GM10847 (cell line): ENCODE data around the gene PYGB.

ENCODE experiments used
- POLR2A ChIP-seq: IDR thresholded peaks from 2 replicates; pipeline ENCODE4 v1.6.1; 2011; ENCODE audit not compliant: insufficient read length; ENCODE audit errors: extremely low read depth

The PYGB gene

DNA sequence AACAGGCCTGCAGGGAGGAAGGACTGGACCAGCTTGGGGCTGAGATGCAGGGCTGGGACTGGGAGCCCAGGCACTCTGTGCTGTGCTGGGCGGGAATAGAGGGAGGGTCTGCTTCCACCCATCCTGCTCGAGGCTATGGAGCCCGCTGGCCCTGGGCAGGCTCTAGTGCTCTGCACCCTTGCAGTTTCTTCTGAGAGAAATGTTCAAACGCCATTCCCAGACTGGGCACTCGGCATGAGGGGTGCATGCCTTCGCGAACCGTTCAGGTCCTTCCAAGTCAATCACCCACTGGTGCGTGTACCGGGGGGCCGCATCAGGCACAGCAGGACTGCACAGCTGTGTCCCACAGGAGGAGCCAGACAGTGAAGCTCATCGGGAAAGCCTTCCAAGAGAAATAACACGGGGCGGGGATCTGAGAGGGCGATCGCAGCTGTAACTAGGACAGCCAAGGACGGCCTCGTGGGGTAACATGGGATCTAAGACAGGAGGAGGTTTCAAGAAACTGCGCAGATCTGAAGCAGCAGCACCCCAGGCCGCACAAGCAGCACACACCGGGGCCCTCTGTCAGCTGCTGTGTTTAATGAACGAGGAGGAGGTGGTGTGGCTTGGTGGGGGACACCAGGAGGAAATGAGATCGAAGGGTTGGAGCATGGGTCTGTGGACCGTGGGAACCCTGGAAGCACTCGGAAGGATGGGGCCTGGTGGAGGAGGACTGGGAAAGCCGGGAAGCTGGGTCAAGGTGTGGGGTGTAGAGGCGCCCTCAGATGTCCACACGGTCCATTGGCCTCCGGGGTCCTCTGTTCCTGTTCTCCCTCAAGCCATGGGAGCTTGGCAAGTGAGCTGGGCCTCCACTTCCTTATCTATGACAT is 26.1 kb upstream of the PYGB start:
- TF ChIP-seq POLR2A: no peak

DNA sequence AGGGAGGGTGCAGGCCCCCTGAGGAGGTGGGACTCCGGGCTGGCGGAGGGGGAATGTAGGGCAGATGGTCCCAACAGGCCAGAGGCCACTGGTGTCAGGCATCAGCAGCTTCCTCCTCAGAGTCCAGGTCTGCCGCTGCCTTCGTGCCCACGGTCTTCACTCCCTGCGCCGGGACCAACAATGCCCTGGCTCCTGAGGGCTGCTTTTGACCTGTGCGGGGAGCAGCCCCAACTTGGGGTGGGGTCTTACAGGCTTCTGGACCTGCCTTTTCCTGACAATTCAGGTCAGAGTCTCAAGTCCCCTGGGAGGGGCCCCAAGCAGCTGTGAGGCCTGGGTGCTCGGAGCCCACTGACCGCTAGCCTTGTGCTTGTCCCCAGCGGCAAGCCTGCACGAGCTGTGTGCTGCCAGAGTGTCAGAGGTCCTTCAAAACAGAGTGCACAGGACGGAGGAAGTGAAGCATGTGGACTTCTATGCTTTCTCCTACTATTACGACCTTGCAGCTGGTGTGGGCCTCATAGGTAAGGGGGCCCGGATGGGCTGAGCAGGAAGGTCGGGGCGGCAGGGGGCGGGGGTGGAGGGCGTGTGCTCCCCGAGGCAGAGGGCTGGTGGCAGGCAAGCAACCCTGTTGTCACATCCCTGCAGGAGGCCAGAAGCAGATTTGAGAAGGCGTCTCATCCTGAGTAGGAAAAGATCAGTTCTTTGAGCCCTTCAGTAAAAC is 25.3 kb upstream of the PYGB start:
- no peak for TF ChIP-seq POLR2A

DNA sequence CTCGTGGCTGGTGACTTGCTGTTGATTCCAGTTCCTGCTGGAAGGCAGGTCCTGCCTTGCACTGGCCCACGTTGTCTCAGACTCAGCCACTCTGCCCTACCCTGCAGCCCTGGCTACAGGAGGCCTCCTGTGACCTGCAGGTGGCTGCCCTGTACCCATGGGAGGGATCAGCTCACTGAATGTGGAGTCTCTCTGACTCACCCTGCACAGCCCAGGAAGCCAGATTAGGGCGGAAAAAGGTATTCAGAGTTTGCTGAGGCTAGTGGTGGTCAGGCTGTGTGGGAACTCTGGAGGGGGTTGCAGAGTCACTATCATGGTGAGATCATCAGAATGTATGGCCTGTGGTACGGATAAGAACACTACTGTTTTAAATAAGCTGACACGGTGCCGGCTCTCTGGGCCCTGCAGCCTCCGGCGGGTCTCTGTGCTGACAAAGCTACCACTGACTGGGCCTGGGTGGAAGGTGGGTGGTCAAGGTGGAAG is 24.7 kb upstream of the PYGB start:
- no peak for TF ChIP-seq POLR2A

DNA sequence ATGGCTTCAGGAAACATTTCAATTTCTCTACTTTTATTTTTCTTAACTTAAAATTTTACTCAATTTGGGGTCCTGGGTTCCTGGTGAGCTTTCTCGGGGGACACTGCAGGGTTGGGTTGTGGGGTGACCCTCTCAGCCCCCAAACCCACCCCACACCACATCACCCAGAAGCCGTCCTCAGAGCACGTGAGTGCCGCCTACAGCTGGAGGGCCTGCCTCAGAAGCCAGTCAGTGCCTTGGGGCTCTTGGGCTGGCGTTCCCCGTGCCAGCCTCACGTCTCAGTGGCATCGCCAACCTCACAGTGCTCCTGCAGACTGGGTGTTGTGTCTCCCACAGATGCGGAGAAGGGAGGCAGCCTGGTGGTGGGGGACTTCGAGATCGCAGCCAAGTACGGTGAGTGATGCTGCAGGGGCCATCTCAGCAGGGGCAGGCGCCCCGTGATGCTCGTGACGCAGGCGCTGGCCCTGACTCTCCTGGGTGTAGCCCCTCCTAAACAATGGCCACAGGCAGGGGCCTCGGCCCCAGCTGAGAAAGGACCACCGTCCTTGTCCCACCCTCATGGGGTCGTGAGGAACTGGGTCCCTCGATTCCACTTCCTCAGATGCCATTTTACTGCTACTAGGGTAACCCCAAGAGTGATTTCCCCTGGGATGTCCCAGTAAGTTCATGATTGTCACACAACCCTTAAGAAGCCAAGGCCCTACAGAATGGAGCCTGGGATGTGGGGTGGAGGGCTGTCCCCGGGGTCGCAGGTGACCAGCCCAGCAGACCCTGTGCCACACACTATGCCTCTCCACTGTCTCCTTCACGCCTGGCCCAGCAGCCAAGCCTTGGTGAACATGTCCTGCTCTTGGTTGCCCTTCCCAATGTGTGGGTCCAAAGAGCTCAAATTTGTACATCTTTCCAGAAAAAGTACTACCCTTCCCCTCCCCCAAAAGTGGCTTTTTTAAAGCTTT is 23.8 kb upstream of the PYGB start:
- TF ChIP-seq POLR2A: no peak

DNA sequence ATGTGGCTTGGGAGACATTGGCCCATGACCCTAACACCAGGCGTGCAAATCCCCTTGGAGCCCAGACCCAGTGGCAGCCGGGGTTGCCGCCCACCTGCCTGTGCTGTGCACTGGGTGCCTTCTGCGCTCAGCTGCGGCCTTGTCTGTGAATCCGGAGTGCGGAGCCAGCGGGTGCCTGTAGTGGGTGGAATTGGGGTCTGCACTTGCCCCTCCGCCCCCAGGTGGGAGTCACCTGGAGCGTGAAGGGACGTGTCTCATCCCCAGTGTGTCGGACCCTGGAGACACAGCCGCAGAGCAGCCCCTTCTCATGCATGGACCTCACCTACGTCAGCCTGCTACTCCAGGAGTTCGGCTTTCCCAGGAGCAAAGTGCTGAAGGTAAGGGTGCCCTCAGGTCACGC is 22.9 kb upstream of the PYGB start:
- TF ChIP-seq POLR2A: no peak

DNA sequence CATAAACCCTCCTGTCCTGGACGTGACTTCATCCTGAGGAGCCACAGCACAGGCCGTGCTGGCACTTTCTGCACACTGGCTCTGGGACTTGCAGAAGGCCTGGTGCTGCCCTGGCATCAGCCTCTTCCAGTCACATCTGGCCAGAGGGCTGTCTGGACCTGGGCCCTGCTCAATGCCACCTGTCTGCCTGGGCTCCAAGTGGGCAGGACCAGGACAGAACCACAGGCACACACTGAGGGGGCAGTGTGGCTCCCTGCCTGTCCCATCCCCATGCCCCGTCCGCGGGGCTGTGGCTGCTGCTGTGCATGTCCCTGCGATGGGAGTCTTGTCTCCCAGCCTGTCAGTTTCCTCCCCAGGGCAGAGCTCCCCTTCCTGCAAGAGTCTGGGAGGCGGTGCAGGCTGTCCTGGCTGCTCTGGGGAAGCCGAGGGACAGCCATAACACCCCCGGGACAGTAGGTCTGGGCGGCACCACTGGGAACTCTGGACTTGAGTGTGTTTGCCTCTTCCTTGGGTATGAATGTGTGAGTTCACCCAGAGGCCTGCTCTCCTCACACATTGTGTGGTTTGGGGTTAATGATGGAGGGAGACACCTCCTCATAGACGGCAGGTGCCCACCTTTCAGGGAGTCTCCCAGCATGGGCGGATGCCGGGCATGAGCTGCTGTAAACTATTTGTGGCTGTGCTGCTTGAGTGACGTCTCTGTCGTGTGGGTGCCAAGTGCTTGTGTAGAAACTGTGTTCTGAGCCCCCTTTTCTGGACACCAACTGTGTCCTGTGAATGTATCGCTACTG is 22.0 kb upstream of the PYGB start:
- TF ChIP-seq POLR2A: no peak

DNA sequence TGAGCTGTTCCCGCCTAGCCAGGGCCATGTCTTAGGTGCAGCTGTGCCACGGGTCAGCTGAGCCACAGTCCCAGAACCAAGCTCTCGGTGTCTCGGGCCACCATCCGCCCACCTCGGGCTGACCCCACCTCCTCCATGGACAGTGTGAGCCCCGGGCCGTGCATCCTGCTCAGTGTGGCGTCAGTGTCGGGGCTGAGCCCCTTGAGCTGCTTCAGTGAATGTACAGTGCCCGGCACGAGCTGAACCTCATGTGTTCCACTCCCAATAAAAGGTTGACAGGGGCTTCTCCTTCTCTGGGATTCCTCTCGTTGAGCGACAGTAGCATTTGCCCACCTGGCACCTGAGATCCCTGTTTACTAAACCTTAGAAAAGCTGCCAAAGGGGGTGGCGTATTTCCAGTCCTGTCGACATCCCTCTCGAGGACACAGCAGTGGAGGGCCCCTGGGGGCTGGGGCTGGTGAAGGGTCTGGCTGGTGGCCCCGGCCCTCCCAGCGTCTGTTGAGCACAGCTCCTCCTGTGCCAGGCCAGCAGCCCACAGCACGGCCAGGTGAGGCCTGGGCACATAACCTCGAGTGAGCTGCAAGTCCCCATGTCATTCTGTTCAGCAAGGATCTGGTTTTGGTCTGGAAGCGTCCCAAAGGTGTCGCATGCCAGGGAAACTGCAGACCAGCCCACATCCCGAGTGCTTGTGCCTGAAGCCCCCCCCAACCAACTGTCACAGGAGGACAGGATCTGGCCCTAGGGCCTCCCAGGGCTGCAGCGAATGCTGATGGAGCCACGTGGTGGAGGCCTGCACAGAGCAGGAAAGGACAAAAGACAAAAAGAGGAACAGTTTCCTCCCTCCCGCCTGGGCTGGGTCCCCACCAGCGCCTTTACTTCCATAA is 21.2 kb upstream of the PYGB start:
- no peak for TF ChIP-seq POLR2A

DNA sequence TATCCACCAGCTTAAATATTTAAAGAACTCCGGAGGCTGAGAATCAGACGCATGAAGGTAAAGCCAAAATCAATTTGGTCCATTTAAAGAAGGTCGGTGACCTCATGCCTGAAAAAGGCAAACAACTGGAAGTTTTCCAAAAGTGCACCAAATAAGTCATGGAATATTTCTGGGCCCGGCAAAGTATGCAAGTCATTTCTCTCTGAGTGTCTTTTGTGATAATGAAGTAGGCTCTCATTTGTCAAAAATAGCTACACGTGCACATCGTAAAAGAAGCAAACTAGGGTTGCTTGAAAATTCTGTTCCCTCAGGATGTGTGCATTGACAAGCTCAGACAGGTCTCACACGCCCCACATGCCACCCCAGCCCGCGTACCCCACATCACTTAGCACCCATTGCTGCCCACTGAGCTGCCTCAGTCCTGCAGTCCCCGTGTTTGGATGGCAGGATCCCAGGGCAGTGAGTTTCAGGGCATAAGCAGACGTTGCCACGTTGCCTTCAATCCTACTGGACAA is 20.5 kb upstream of the PYGB start:
- no peak for TF ChIP-seq POLR2A

DNA sequence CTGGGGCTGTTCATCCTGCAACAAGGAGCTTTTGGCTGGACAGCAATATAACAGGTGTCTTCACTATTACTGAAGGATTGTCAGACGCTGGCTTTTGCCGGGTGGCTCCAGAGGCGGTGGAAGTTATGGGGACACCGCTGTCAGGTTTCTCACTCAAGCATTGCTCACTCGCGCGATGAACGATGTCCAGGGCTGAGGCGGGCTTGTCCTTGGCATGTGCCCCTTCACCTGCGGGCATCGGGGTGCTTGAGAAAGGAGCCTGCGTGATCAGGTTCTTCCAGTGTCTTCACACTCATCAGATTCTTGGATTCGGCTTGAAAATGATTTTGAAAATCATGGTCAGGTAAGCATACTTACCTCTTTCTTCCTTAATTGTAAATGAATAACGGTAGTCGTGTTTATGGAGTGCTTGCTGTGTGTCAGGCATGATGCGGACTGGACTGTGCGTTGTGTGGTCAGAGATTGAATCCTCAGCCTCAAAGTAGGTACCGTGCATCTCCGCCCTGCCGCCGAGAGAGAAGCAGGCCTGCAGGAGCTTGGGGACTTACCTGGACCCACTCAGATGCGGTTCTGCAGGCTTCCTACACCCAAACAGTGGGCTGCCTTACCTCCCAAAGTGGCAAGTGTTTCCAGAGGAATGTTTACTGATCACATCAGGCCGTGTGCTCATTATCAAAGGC is 18.3 kb upstream of the PYGB start:
- no peak for TF ChIP-seq POLR2A

DNA sequence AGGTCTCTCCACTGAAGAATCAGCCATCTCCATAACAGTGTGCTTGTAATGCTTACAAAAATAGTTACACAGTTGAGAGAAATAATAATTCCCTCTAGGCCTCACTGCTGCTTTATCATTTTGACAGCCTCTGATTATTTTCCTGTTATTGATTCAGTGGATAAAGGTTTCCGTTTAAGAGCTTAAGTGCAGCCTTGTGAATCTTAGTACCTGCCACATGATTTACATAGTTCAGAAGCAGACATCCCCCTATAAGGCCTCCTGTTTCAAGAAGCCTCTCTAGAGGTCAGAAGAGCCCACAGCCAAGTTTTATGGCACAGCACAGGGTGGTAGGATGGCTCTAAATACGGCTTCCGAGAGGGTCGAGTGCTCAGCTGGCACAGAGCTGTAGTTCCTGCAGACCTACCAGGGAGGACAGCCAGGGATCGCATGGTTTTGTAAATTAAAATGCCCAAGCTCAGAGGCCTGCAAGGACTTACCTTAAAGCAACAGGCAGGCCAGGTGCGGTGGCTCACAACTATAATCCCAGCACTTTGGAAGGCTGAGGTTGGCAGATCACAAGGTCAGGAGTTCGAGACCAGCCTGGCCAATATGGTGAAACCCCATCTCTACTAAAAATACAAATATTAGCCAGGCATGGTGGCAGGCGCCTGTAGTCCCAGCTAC is 17.6 kb upstream of the PYGB start:
- no peak for TF ChIP-seq POLR2A

DNA sequence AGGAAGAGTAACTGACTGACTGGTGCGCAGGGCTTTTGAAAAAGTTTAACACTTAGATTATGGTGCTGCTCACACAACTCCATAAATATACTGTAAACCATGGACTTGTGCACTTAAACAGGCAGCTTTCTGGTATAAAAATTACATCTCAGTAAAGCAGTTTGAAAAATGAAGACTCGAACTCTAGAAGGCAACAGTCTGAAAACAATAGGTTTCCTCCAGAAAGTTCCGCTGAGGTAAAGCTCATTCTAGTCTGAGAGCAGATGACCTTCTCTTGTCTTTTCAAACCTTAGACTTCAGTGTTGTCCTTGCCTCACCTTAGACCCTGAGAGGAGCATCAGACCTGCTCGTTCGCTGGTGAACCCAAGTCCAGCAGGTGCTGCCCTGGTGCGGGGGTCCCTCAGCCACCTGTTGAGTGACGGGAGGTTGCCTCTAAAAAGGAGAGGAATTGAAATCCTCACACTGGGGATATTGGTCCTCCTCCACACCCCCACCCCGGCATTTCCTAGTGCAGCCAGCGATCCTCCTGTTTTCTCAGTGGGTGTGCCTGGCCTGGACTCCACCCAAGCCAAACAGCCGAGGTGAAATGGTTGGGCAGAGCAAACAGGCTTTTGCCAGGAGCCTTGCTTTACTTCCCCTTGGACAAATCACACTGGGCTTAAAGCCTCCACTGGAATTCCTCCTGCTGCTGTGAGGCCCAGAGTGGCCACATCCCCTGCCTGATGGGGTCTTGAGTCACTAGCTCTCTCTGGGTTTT is 14.7 kb upstream of the PYGB start:
- no peak for TF ChIP-seq POLR2A
